SK-N-MC (cell line): ENCODE results near the gene CCDC70.

Source experiments
- DNase-seq: peaks from one replicate; pipeline ENCODE4 v3.0.0-alpha.2; 2011; ENCODE audit warnings: low read depth, low spot score
- H3K27ac ChIP-seq: fragments of 200-600 bp; sonication (generic); 2 replicates; pipeline ENCODE4 v1.5.1; 2016; ENCODE audit warnings: mixed run types
- H3K36me3 ChIP-seq: fragments of 200-600 bp; sonication (generic); 2 replicates; pipeline ENCODE4 v1.6.1; 2017; ENCODE audit warnings: antibody characterized with exemption, low read length, mixed read lengths; ENCODE audit not compliant: insufficient read depth
- H3K4me3 ChIP-seq: fragments of 200-600 bp; sonication (generic); 2 replicates; pipeline ENCODE4 v1.5.1; 2016
- H3K9ac ChIP-seq: fragments of 200-600 bp; sonication (generic); 2 replicates; pipeline ENCODE4 v1.8.0; 2017; ENCODE audit warnings: mixed run types, mixed read lengths; ENCODE audit not compliant: insufficient read length
- H3K9me3 ChIP-seq: fragments of 200-600 bp; sonication (generic); 2 replicates; pipeline ENCODE4 v1.6.1; 2017; ENCODE audit warnings: low read depth, mild to moderate bottlenecking, antibody characterized with exemption, low read length, moderate library complexity, mixed read lengths
- EZH2 ChIP-seq: fragments of 200-600 bp; sonication (generic); IDR thresholded peaks from one replicate; pipeline ENCODE4 v1.6.1; 2017; ENCODE audit warnings: antibody characterized with exemption
- FOXP2 ChIP-seq: optimal IDR thresholded peaks from 2 replicates; pipeline ENCODE3; 2011; ENCODE audit warnings: mild to moderate bottlenecking, moderate library complexity; ENCODE audit not compliant: insufficient read depth; ENCODE audit errors: extremely low read length, control extremely low read depth
- POLR2AphosphoS5 ChIP-seq: IDR thresholded peaks from 2 replicates; pipeline ENCODE4 v1.6.1; 2012; ENCODE audit warnings: mild to moderate bottlenecking, low read depth, low read length, borderline replicate concordance

CCDC70 gene

GRCh38 chr13:51882570-51883225 lies 20.9 kb downstream of the CCDC70 start:
- DNase-seq = no peak
- Histone ChIP-seq H3K9me3 (no peaks in the 10 kb centered on the region), H3K9ac (no peak overlapping the region)

GRCh38 chr13:51883226-51883600 lies 21.4 kb downstream of the CCDC70 start:
- H3K9me3 ChIP-seq = no peaks in the 10 kb centered on the region
- H3K4me3 ChIP-seq = no peak overlapping the region
- H3K27ac ChIP-seq = no peak overlapping the region
- DNase-seq = no peak
- no peak for TF ChIP-seq EZH2
- TF ChIP-seq POLR2AphosphoS5 = no peak
- TF ChIP-seq FOXP2 = no peak
- H3K36me3 ChIP-seq = no peaks in the 10 kb centered on the region
- H3K9ac ChIP-seq = no peak overlapping the region

More at GRCh38 chr13:51882570-51883225, 20.9 kb downstream of the CCDC70 start:
- Histone ChIP-seq H3K4me3 (no peak overlapping the region), H3K36me3 (no peaks in the 10 kb centered on the region), H3K27ac (no peak overlapping the region)
- no peak for TF ChIP-seq POLR2AphosphoS5
- no peak for TF ChIP-seq FOXP2
- TF ChIP-seq EZH2 = no peak

GRCh38 chr13:51885651-51886050 lies 23.9 kb downstream of the CCDC70 start:
- TF ChIP-seq FOXP2 = no peak
- TF ChIP-seq EZH2 = no peak
- no peak for TF ChIP-seq POLR2AphosphoS5
- H3K27ac ChIP-seq = no peak overlapping the region
- H3K36me3 ChIP-seq = no peaks in the 10 kb centered on the region
- no peak overlapping the region for H3K4me3 ChIP-seq
- H3K9ac ChIP-seq = no peak overlapping the region
- no peak for DNase-seq
- no peaks in the 10 kb centered on the region for H3K9me3 ChIP-seq

GRCh38 chr13:51887468-51887867 lies 25.7 kb downstream of the CCDC70 start:
- no peak overlapping the region for H3K4me3 ChIP-seq
- no peak overlapping the region for H3K9ac ChIP-seq
- no peak for DNase-seq
- H3K9me3 ChIP-seq = no peaks in the 10 kb centered on the region
- TF ChIP-seq FOXP2 = no peak
- TF ChIP-seq POLR2AphosphoS5 = no peak
- TF ChIP-seq EZH2 = no peak
- no peaks in the 10 kb centered on the region for H3K36me3 ChIP-seq
- no peak overlapping the region for H3K27ac ChIP-seq

GRCh38 chr13:51892657-51893056 lies 30.9 kb downstream of the CCDC70 start:
- no peaks in the 10 kb centered on the region for H3K9me3 ChIP-seq
- no peak for TF ChIP-seq POLR2AphosphoS5
- TF ChIP-seq FOXP2 = no peak
- no peak for TF ChIP-seq EZH2
- no peak overlapping the region for H3K9ac ChIP-seq
- DNase-seq = no peak
- no peak overlapping the region for H3K4me3 ChIP-seq
- H3K27ac ChIP-seq = no peak overlapping the region
- H3K36me3 ChIP-seq = no peaks in the 10 kb centered on the region

- H3K27ac ChIP-seq = no peak overlapping the region
- no peak overlapping the region for H3K4me3 ChIP-seq
- no peaks in the 10 kb centered on the region for H3K9me3 ChIP-seq
- DNase-seq = no peak
- TF ChIP-seq EZH2 = no peak
- TF ChIP-seq FOXP2 = no peak
- no peak for TF ChIP-seq POLR2AphosphoS5
- no peaks in the 10 kb centered on the region for H3K36me3 ChIP-seq
- no peak overlapping the region for H3K9ac ChIP-seq
Observed at GRCh38 chr13:51894239-51894638, 32.5 kb downstream of the CCDC70 start.

- Histone ChIP-seq H3K27ac (no peak overlapping the region), H3K9ac (no peak overlapping the region), H3K36me3 (no peaks in the 10 kb centered on the region), H3K9me3 (no peaks in the 10 kb centered on the region), H3K4me3 (no peak overlapping the region)
- no peak for TF ChIP-seq EZH2
- no peak for TF ChIP-seq POLR2AphosphoS5
- TF ChIP-seq FOXP2 = no peak
- DNase-seq = no peak
Observed at GRCh38 chr13:51895906-51896888, 34.4 kb downstream of the CCDC70 start.

- no peak for DNase-seq
- Histone ChIP-seq H3K36me3 (no peaks in the 10 kb centered on the region), H3K9me3 (no peaks in the 10 kb centered on the region), H3K27ac (no peak overlapping the region), H3K9ac (no peak overlapping the region), H3K4me3 (no peak overlapping the region)
- TF ChIP-seq FOXP2 = no peak
- no peak for TF ChIP-seq EZH2
- TF ChIP-seq POLR2AphosphoS5 = no peak
Observed at GRCh38 chr13:51900471-51900870, 38.7 kb downstream of the CCDC70 start.

- Histone ChIP-seq H3K36me3 (no peaks in the 10 kb centered on the region), H3K27ac (no peak overlapping the region), H3K9me3 (no peaks in the 10 kb centered on the region), H3K9ac (no peak overlapping the region), H3K4me3 (no peak overlapping the region)
- no peak for DNase-seq
- TF ChIP-seq EZH2 = no peak
- no peak for TF ChIP-seq POLR2AphosphoS5
- no peak for TF ChIP-seq FOXP2
Observed at GRCh38 chr13:51902776-51903175, 41.0 kb downstream of the CCDC70 start.
